Small intestine (tissue), 7 donors: ENCODE measurements around the gene DNAH5. TPM values are rescaled to one million over a fixed set of nuclear protein-coding genes. Genes with fewer than 3 reads are reported as not detected.

ENCODE experiments used
- DNase-seq, 2 donors: peaks; one replicate each; pipeline versions ENCODE4 v3.0.0 to v3.0.0-alpha.2; 2013
- FAIRE-seq: peaks from 2 replicates; lab custom pipeline; 2012; peaks lifted over from hg19 to GRCh38; lab: Jason Lieb, UNC
- H3K27ac ChIP-seq, 3 donors: one replicate each; pipeline ENCODE4 v1.5.1; 2013; ENCODE audit warnings: low read length in 2 of 3, mild to moderate bottlenecking in 2 of 3, control low read depth in 1 of 3, inconsistent platforms in 1 of 3, low read depth in 1 of 3, moderate library complexity in 1 of 3
- H3K27me3 ChIP-seq, 3 donors: one replicate each; pipeline ENCODE4 v1.6.1; 2013; ENCODE audit warnings: low read length in 3 of 3, inconsistent platforms in 1 of 3; ENCODE audit not compliant: control insufficient read depth in 3 of 3, insufficient read depth in 3 of 3
- H3K36me3 ChIP-seq, 3 donors: one replicate each; pipeline ENCODE4 v1.6.1; 2013; ENCODE audit warnings: low read length in 3 of 3, inconsistent platforms in 1 of 3, low read depth in 1 of 3, mild to moderate bottlenecking in 1 of 3, moderate library complexity in 1 of 3; ENCODE audit not compliant: control insufficient read depth in 3 of 3, insufficient read depth in 2 of 3
- H3K4me1 ChIP-seq, 3 donors: one replicate each; pipeline ENCODE4 v1.6.1; 2013; ENCODE audit warnings: low read length in 2 of 3, inconsistent platforms in 1 of 3, low read depth in 1 of 3, mild to moderate bottlenecking in 1 of 3, moderate library complexity in 1 of 3; ENCODE audit not compliant: control insufficient read depth in 3 of 3, insufficient read depth in 2 of 3
- H3K4me3 ChIP-seq, 3 donors: one replicate each; pipeline ENCODE4 v1.5.1; 2013; ENCODE audit warnings: low read length in 3 of 3, control low read depth in 1 of 3, inconsistent platforms in 1 of 3, low read depth in 1 of 3, mild to moderate bottlenecking in 1 of 3, moderate library complexity in 1 of 3
- H3K9me3 ChIP-seq, 2 donors: one replicate each; pipeline ENCODE4 v1.6.1; 2013; ENCODE audit warnings: low read depth in 1 of 2, low read length in 1 of 2; ENCODE audit not compliant: control insufficient read depth in 2 of 2, insufficient read depth in 1 of 2
- WGBS, 3 donors: extraction: QIAGEN DNeasy Blood & Tissue Kit; methylation state at CpG; one replicate each; pipeline ENCODE4 v1.1.7; 2013; 5-methylcytosine and 5-hydroxymethylcytosine counted together
- polyA plus RNA-seq, 4 donors: library from polyadenylated mRNA; stranded (reverse) in 3 of 4; unstranded in 1 of 4; fragments of 200-250 nt in 3 of 4; fragments of 120-200 nt in 1 of 4; gene quantifications; one replicate each; pipeline versions ENCODE4 v1.2.1 to v1.2.3, GENCODE V29; 2013
- donor health status: healthy with polysubstance abuse.
- donor health status: control.
- donor health status: control.
- donor health status: Bipolar disorder and iron deficiency.
- donor health status: healthy.

The DNAH5 gene
- polyA plus RNA-seq, 4 donors, result 0.01 to 0.44 TPM; not detected in 2

DNA sequence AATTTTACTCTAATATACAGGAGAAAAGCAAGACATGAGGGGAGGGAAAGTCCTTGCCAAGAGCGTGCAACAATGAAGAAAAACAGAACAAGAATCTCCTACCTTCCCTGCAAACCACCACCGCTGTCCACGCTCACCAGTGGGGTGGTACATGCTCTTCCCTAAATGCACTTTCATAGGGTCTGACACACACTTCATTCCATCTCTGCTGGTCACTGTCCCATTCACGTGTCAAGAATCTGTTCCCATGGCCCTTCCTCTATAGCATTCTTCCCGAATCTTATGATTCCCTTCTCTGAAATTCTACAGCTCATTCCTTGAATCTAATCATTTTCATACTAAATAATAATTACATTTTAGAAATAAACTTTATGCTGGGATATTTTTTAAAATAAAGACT is 11.4 kb upstream of the DNAH5 start:
- Histone ChIP-seq H3K36me3 (no peaks in the 10 kb centered on the region), H3K27ac (no peak overlapping the region), H3K4me3 (no peak overlapping the region), H3K9me3 (no peaks in the 10 kb centered on the region), H3K27me3 (no peaks in the 10 kb centered on the region), H3K4me1 (no peaks in the 10 kb centered on the region)
- 87 to 88% (median 87%) methylated on average over 5 of the region's 5 CpGs for WGBS, 3 donors
- no peak for DNase-seq
- no peak for FAIRE-seq

DNA sequence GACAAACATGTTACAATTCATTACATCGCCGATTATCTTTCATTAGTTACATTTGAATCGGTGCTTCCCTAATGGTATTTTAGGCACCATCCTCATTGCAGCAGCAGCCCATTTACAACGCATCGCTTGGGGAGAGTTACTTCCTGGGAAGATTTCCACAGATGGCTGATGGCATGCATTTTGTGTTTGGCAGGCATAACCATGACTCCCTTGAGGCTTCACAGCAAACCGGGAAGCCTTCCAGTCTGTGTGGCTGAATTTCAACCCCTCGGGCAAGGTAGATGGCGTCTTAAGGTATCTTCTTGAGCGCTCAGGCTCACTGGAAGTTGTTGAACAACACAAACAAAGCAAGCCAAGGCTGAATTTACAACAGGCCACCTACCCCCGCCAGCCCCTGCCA is 1.6 kb upstream of the DNAH5 start:
- Histone ChIP-seq H3K27me3 (no peaks in the 10 kb centered on the region), H3K4me3 (no peak overlapping the region), H3K9me3 (no peaks in the 10 kb centered on the region), H3K36me3 (no peaks in the 10 kb centered on the region), H3K4me1 (no peaks in the 10 kb centered on the region), H3K27ac (no peak overlapping the region)
- WGBS, 3 donors, result 88 to 90% (median 88%) methylated on average over 10 of the region's 10 CpGs
- FAIRE-seq, result no peak
- no peak for DNase-seq

DNA sequence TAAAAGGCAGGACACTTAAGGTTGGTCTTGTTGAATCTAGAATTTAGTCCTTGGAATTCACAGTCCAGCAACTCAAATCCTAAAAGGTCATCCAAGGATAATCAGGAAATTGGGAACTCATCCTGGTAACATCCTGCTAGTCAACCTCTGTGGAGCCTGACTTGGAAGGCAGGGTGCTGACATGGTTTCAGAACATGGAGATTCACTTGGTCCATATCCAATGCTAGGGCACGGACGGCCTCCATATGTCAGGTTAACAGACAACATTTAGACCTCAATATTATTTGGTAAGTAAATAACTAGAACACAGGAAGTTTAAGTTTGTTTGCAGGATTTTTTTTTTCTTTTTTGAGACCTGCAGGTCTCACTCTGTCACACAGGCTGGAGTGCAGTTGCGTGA is 783 bp upstream of the DNAH5 start:
- H3K4me3 ChIP-seq, result no peak overlapping the region
- WGBS, 3 donors, result 90 to 95% (median 94%) methylated on average over 3 of the region's 3 CpGs
- H3K27me3 ChIP-seq, result no peaks in the 10 kb centered on the region
- H3K4me1 ChIP-seq, result no peaks in the 10 kb centered on the region
- DNase-seq, result no peak
- H3K27ac ChIP-seq, result no peak overlapping the region
- FAIRE-seq, result no peak
- H3K9me3 ChIP-seq, result no peaks in the 10 kb centered on the region
- H3K36me3 ChIP-seq, result no peaks in the 10 kb centered on the region

DNA sequence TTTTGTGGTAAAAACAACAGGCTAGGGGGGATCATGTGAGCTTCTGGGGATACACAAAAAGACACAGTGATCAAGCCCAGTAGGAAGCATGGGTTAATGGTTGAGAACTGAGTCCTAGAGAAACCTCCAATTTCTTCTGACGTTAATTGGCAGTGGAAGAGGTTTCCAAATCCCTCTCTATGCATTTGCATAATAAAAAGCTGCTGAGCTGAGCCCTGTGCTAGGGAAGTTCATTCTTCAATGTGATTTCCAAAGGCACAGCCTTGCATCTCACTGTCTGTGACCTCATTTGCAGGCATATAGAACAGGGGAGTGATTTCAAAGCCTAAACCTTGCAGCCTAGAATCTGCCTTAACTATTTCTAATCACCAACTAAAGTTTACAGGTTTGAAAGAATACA is 812 bp downstream of the DNAH5 start:
- no peaks in the 10 kb centered on the region for H3K4me1 ChIP-seq
- H3K27me3 ChIP-seq, result no peaks in the 10 kb centered on the region
- no peak overlapping the region for H3K27ac ChIP-seq
- 33 to 50% (median 41%) methylated on average over 1 of the region's 1 CpG for WGBS, 3 donors
- no peaks in the 10 kb centered on the region for H3K9me3 ChIP-seq
- DNase-seq (no peak), FAIRE-seq (no peak)
- H3K36me3 ChIP-seq, result no peaks in the 10 kb centered on the region
- H3K4me3 ChIP-seq, result no peak overlapping the region

- DNase-seq (no peak), FAIRE-seq (no peak)
- Histone ChIP-seq H3K4me1 (no peaks in the 10 kb centered on the region), H3K36me3 (no peaks in the 10 kb centered on the region), H3K9me3 (no peaks in the 10 kb centered on the region), H3K4me3 (no peak overlapping the region), H3K27me3 (no peaks in the 10 kb centered on the region), H3K27ac (no peak overlapping the region)
- WGBS, 3 donors, result 48 to 52% (median 49%) methylated on average over 3 of the region's 3 CpGs
Measured at GRCh38 chr5:13941468-13941867, 3.0 kb downstream of the DNAH5 start.

GRCh38 chr5:13939638-13940037 is 4.8 kb downstream of the DNAH5 start:
- Histone ChIP-seq H3K9me3 (no peaks in the 10 kb centered on the region), H3K36me3 (no peaks in the 10 kb centered on the region), H3K4me1 (no peaks in the 10 kb centered on the region), H3K27ac (no peak overlapping the region), H3K27me3 (no peaks in the 10 kb centered on the region), H3K4me3 (no peak overlapping the region)
- DNase-seq (no peak), FAIRE-seq (no peak)
- WGBS, 3 donors, result 66 to 71% (median 69%) methylated on average over 8 of the region's 8 CpGs

DNA sequence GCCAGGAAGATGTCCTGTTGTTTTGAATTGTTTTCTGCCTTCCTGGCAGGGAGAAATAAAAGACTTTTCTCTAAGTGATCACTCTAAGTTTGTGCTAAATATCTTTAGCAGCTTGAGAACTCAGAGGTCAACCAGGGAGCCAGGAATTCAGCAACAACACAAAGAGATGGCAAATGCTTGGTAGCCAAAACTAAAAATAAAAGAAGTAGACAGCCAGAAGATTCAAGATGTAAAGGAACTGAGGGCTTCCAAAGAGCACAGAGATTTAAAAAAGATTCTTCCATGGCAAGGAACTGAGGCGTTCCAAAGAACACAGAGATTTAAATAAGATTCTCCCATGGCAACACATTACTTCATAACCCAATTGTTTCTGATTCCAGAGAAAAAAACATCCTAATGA is 9.6 kb downstream of the DNAH5 start:
- no peak overlapping the region for H3K4me3 ChIP-seq
- DNase-seq, result no peak
- no peak overlapping the region for H3K27ac ChIP-seq
- WGBS, 3 donors, result 60 to 87% (median 72%) methylated on average over 1 of the region's 1 CpG
- no peaks in the 10 kb centered on the region for H3K4me1 ChIP-seq
- no peaks in the 10 kb centered on the region for H3K27me3 ChIP-seq
- H3K9me3 ChIP-seq, result peaks cover 0 to 5% of the 10 kb centered on the region in 2 donors
- no peaks in the 10 kb centered on the region for H3K36me3 ChIP-seq
- FAIRE-seq, result no peak

- no peak overlapping the region for H3K4me3 ChIP-seq
- H3K9me3 ChIP-seq, result peaks cover 0 to 5% of the 10 kb centered on the region in 2 donors
- H3K36me3 ChIP-seq, result no peaks in the 10 kb centered on the region
- no peak overlapping the region for H3K27ac ChIP-seq
- DNase-seq (no peak), FAIRE-seq (no peak)
- WGBS, 3 donors, result 71 to 79% (median 76%) methylated on average over 2 of the region's 2 CpGs
- H3K27me3 ChIP-seq, result no peaks in the 10 kb centered on the region
- no peaks in the 10 kb centered on the region for H3K4me1 ChIP-seq
Measured at GRCh38 chr5:13934125-13934524, 10.4 kb downstream of the DNAH5 start.

- WGBS, 3 donors, result 84 to 86% (median 85%) methylated on average over 3 of the region's 3 CpGs
- H3K27ac ChIP-seq, result no peak overlapping the region
- no peak for FAIRE-seq
- no peaks in the 10 kb centered on the region for H3K36me3 ChIP-seq
- H3K4me3 ChIP-seq, result no peak overlapping the region
- H3K27me3 ChIP-seq, result no peaks in the 10 kb centered on the region
- H3K4me1 ChIP-seq, result no peaks in the 10 kb centered on the region
- peaks cover 0 to 5% of the 10 kb centered on the region in 2 donors for H3K9me3 ChIP-seq
- DNase-seq, result no peak
Measured at GRCh38 chr5:13932561-13932960, 11.9 kb downstream of the DNAH5 start.
